Cerebellar nuclear complex (tissue), 1 donor: Measurements from ENCODE around the gene SLC39A8.
"Not testable (repeated sequence)": the region's sequence is repeated elsewhere in the genome, so short reads cannot be mapped to it uniquely, and the experiment has no call there.

ENCODE experiments used
- DNase-seq, 2 experiments: peaks; one replicate each; lab custom pipeline; 2025; lab: John Stamatoyannopoulos, UW

Gene SLC39A8

DNA sequence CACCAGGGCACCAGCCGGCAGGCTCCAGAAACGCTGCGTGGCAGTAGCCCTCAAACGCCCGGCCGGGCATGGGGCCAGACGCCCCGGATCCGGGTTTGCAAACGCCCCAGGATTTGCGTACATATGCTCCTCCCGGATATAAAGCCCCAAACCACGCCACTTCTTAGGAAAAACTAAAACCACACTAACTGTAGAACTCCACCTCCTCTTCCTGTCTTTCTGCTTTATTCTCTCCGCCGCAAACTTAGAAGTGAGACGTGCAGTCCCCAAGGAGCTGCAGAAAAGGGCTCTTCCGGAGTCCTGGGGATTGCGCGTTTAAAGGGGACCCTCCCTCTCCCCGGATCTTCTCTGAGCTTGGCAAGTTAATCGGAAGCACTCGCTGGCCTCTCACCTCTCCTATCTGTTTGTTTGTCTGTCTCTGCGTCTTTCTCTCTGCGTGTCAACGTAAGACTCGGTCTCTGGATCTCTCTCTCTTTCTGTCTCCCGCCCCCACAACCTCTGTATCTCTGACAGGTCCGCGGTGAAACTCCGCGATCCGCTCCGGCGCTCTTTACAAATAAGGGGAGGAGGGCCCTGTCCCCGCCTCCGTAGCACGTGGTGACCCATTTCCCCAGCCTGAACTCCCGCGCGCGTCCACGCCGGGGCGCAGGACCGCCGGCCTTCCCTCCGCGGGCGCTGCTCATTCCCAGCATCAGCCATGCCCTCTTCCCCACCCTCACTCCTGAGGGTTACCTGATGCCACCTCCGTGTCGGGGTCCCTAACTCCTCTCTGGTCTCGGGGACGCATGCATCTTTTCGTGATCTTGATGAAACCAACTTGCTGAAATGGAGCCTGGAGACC lies at the start of gene SLC39A8:
TSS of gene SLC39A8 (minus strand) at position 529 of the 841 bp plus-strand sequence. CDS start 820 bp downstream, outside the sequence.
- DNase-seq, result peak in 1 of 2 experiments; percentile 32

DNA sequence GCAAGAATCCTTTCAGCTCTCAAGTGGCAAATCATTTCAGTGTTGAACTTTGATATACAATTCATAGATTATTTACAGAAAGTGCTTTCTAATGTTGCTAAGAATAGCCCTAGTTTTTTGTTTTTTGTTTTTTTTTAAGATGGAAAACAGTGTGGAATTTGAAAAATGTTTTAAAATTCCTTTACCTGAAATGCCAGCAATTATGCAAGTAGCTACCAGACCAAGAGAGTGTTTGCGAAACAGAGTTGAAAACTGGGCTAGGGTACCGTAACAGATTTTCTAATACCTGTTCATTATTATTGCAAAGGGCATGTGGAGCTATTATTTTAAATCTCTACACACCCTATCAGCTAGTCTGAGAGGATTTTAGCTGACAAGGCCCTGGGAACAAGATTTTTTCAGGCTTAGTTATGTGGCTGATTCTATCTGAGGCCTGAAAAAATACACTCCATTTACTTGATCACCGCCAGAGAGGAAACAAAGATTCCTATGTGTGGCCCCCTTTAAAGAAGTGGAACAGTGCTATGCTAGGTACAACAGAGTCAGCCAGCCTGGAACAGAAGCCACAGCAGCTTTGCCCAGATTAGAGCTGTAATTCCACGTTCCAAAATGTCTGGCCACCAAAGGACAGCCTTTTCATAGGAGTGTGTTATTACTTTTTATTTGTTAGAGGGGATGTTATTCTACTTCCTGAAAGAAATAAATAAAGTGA lies 46.9 kb upstream of the SLC39A8 start:
- DNase-seq, result no peak

DNA sequence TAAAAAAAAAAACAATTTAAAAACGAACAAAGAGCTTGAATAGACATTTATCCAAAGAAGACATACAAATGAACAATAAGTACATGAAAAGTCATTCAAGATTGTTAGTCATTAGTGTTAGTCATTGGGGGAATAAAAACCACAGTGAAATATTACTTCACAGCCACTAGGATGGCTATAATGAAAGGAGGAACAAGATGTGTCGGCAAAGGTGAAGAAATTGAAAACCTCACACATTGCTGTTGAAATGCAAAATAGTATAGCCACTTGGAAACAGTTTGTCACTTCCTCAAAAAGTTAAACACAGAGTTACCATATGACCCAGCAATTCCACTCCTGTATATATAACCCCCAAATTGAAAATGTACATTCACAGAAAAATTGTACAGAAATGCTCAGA lies 45.2 kb upstream of the SLC39A8 start:
- DNase-seq, result no peak

DNA sequence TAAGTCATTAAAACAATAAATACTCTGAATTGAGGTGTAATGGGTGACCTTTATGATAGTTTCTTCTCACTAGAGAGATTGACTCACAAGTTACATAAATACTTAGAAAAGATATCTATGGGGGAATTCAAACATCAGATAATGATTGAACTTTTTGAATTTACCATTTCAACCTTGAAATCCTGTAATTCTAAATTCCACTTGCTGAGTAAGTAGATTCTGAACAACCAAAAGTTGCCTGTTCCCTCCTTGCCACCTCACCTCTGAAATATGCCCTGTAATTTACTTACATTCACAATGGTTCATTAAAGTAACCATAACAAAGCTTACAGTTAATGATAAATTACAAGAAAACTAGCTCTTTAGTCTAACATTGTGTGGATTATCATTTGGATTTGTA lies 43.3 kb upstream of the SLC39A8 start:
- DNase-seq, result no peak

DNA sequence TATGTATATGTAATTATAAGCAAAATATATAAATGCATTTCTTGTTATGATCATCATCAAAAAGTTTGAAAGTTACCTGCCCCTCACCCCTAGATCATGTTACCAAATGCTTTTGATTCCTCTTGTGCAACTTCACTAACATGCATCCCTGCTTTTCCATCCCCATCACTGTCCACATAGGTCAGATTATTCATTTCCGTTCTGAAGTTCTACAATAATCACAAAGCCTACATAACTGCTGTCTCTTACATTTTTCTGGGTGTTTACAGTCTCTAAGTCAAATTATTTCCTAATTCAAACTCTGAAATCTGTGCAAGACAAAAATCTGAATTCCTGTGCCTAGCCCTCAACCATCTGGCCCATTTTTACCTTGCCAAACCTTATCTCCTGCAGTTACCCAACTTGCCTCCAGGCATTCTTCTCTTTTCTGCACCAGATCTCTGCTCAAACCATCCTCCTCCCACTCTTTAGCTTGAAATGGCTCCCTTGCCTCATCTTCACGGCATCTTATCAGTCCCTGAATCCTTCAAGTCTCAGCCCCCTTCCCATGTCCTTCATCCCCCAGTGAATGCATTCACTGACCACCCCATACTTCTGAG lies 42.4 kb upstream of the SLC39A8 start:
- no peak for DNase-seq

DNA sequence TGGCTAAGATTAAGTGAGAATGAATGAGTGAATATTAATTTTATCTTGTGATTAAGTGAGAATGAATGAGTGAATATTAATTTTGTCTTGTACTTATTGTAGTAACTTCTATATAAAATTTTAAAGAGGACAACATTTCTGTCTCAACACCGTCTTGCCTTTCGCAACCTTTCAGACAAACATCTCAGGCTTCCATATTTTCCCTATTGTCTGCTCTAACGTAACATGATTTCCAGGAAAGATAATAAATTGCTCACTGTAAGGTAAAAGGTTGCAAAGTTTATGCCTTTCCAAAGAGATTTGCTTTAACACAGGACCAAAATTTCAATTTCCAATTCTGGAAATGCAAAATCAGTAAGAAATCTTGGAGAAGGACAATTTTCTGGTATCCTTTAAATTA lies 41.7 kb upstream of the SLC39A8 start:
- DNase-seq, result no peak

DNA sequence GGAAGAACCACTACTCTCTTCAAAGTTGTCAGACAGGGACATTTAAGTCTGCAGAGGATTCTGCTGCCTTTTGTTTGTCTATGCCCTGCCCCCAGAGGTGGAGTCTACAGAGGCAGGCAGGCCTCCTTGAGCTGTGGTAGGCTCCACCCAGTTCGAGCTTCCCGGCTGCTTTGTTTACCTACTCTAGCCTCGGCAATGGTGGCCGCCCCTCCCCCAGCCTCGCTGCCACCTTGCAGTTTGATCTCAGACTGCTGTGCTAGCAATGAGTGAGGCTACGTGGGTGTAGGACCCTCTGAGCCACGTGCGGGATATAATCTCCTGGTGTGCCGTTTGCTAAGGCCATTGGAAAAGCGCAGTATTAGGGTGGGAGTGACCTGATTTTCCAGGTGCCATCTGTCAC lies 35.0 kb upstream of the SLC39A8 start:
- DNase-seq, result not testable (repeated sequence)

DNA sequence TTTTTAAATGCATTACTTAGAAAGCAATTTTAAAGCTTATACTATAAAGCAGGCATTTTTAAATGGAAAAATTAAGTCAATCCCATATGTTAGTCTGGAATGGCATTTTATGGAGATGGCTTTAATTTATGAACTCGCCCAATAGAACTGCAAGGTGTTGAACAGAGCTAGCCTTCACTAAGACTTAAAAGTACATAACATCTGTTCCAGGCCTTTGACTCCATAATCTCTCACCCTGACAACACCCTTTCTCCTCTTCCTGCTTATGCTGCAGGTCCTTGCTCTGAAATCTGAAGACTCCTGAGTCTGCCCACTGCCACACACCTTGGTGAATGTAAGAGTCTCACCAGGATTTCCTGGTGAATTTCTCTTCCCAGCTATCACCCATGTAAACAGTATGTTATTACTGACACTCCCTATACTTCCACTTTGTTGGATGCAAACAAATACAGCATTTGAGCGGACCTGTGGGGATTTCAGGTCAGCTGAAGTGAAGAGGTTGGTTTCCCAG lies 17.7 kb upstream of the SLC39A8 start:
- DNase-seq, result no peak

DNA sequence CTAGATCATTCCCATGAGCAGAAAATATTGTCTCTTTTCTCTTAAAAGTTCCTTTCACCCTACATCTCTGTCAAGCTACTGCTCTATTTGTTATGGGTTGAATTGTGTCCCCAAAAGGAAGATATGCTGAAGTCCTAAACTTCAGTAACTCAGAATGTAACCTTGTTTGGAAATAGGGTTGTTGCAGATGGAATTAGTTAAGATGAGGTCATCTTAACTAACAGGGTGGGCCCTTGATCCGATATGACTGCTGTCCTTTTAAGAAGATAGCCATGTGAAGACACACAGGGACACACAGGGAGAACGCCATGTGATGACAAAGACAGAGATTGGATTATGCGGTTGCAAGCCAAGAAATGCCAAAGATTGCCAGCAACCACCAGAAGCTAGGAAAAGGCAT lies 12.8 kb upstream of the SLC39A8 start:
- no peak for DNase-seq

DNA sequence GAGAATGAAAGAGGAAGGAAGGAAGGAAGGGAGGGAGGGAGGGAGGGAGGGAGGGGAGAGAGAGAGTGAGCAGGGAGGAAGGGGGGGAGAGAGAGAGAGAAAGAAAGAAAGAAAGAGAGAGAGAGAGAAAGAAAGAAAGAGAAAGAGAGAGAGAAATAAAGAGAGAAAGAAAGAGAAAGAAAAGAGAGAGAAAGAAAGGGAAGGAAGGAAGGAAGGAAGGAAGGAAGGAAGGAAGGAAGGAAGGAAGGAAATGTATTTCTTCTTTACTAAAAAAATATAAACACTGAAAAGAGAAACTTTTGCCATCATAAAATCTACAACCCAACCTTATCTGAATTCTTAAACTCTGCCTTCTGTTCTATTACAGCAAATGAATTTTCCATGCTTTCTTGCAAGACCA lies 12.4 kb upstream of the SLC39A8 start:
- not testable (repeated sequence) for DNase-seq

DNA sequence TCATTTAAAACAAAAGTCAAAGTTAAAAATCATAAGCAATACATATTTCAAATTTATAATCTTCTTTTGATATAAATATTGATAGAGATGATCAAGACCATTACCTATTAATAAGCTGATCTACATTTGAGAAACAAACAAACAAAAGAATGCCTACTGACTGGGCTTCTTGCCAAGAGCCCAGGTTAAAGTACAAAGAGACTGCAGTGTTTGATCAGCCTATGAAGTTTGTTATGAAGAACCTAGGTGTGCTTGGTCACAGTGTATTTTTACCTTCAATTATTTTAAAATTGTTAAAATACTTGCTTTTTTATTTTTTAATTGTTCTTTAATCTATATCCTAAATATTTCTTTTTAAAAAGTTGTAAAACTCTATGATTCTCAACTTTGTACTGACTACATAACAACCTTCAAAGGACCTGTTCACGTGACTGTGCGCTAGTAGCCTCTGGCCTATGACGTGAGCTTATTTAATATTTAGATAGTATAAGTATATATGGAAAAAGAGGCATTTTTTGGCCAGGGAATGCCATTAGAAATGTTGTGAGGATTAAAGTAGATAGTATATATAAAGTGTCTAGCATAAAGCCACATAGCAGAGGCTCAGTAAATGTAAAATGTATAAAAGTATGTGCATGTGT lies 11.4 kb upstream of the SLC39A8 start:
- DNase-seq, result no peak

DNA sequence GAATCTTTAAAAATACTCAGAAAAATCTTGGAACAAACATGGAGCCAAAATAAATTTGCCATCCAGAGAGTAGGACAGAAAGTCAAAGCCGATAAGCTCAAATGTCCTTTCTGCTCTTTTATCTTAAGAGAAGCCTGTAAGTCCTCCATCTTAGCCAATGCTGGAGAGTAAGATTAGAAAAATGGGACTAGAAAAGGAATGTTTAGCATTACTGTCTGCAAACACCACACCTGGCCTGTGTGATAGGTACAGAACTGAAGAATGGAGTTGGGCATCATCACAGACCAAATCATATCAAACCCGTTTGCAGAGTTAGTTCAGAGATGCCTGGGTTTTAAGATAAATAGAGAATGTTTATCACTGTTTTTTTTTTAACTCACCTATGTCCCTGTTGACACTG lies 10.5 kb upstream of the SLC39A8 start:
- no peak for DNase-seq

DNA sequence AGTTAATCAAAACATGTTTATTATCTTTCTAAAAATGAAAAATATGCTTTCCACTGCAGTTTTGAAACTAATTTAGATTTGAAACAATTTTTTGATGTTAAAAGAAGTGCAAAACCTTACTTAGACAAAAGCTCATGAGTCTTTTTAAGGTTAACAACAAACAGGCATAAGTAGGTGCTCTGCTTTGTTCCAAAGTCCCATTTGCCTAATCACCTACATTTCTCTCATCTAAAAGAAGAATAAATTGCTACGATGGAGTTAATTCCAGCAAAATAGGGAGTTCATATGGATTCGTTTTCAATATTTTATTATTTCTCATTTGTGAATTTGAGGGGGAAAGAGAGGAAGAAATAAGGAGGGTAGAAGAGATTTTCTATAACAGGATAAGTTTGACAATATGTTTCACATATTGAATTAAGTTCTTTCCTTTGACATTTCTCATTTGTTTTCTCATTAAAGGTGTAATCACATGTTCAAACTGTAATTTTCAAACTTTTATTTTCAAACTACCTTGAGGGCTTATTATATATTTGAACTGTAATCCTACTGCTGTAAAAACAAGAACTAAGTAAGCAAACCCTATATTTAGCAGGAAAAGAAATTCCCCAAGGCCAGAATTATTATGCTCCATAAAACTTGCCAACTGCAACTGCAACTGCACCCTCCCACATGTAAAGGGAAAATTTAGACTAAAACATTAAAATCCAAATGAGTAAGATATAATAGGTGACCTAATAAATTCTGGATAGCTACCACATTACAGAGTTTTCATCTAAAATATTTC lies 9.6 kb upstream of the SLC39A8 start:
- DNase-seq, result no peak

DNA sequence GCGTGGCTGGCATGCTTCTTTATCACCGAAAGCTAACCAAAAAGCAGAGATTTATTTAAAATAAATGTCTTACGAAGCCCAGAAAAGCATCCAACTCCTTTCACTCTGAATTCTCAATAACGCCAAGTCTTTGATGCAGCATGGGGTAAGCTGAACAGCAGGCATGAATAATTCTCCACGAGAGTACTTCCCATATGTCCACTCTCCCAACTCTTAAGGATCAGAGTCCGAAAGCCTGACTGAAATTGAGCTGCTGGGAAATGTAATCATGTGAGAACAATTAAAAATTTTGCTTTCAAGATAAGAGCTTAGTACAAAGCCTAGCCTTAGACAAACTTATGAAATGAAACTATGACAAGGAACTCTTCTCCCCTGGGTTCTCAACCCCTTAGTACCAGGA lies 7.5 kb upstream of the SLC39A8 start:
- DNase-seq, result no peak

DNA sequence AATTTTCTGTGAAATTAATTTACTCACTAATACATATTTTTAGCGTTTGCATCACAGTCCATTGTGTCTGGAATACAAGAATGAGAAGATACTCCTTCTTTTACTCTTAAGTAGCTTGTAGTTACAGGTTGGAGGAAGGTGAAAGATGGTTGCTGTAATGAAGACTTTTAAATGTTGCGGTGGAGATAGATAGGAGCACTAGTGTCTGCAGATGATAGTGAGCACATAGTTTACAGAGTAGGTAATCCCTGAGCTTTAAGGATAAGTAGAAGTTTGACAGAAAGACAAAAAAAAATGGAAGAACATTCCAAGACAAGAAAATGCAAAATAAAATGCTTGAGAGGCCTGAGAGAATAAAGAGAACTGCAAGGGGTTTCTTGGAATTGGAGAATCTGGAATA lies 5.4 kb upstream of the SLC39A8 start:
- DNase-seq, result no peak

DNA sequence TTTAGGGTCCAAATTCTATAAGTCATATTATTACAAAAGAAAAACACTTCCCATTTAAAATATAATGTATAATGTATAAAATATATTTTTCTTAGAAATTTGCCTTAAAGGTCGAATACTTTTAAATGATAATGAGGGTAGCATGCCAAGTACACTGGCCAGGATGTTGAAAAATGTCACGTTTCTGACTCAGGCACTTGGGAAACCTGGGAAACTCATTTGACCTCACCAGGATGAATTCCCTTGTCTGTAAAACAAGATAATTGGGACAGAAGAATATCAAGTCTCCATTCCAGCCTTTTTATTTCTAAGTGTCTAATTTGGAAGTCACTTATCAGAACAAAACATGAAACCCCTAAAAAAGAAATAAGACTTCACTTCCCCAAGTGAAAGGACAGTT lies 3.4 kb upstream of the SLC39A8 start:
- DNase-seq, result no peak

DNA sequence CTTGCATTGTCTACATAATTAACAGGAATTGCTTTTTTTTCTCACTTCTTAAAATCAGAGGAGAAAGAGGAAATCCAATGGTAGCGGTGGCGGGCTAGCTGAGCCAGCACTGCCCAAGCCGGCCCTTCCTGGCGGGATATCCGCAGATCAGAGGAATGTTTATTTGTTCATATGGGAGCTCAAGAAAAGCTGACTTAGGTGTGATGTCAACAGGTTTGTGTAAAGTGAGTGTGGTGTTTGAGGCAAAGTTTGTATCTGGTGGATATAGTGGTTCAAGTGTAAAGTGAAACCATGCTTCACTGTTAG lies 466 bp upstream of the SLC39A8 start:
- no peak for DNase-seq

DNA sequence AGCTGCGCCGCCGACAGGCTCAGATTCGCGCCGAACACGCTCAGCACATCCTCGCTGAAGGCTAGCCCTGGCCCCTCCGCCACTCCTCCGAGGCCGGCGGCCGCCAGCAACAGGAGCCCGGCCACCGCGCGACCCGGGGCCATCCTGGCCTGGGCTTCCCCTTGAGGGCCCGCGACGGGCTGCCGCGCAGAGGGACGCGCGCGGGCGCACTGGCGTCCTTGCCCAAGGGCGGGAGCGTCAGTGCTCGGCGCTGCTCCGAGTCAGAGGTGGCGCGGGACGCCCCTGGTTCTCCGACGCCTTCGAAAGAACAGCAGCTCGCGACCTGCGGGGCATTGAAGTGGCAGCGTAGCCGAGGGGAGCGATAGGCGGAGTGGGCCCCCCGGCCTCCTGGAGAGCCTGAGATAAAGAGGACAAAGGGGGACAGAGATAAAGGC lies 745 bp downstream of the SLC39A8 start:
- no peak for DNase-seq

DNA sequence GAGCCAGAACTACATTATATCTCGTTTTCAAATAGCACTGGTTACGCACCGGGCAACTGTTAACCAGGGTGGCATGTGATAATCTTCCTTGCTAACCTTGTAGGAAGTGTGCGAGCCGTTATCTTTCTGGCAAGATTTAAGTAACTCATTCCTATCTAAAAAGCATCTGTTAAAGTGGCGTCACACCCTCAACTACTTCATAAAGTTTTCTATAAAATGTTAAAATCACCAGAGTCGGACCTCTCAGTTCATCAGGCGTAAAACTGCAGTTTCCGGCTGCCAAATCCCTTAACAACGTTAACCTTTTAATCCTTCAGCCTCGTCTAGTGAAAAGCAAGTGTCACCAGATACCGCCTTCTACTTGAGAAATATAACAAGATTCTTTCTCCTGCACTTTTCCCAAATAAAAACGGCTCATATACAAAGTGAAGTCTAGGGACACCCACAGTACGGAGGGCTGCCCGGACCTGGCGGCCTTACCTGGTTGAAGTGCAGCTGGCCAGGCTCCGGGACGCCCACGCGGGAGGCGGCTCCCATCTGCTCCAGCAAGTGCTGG lies 1.2 kb downstream of the SLC39A8 start:
- peak in 1 of 2 experiments; percentile 14 for DNase-seq

DNA sequence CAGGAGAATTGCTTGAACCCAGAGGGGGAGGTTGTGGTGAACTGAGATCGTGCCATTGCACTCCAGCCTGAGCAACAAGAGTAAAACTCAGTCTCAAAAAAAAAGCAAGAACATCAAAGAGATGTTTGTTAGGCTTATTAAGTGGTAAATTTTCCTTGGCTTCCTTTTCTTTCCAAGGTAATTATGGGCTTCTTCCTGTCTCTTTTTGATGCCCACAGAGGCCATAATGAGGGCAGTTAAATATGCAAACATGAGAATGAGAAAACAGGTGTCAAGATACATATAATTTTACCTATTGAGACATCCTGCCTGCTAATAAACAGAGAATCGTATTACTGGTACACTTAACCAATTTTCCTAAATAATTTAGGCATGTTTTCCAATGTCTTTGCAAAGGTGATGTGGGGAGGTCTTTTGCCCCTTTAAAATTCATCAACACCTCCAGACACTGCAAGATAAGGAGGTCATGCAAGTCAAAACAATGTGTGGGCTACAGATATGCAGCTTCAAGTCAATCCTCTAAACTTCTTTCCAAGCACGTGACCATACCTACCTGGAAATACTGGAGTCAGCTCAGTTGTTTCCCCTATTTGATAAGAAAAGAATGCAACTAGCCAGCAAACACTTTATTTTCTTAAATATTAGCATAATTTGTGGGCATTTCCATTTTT lies 2.7 kb downstream of the SLC39A8 start:
- no peak for DNase-seq

DNA sequence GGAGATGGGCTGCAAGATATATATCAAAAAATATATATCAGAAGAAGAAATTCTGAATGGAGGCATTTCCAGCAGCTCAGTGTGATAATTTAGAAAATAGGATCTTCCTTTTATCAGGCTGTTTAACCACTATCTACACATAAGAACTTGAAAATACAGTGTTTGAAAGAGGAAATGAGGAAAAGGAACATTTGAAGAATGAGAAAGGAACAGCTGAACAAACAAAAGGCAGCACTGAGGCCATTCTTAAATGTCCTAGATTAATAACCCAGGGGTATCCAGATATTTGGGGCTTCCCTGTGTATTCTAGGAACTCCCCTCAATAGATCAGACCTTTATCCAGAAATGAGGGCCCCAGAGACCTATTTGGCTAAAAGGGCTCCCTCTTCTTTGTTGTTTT lies 4.1 kb downstream of the SLC39A8 start:
- no peak for DNase-seq
